ENCODE measurements around the gene VPS35.

VPS35 gene

DNA sequence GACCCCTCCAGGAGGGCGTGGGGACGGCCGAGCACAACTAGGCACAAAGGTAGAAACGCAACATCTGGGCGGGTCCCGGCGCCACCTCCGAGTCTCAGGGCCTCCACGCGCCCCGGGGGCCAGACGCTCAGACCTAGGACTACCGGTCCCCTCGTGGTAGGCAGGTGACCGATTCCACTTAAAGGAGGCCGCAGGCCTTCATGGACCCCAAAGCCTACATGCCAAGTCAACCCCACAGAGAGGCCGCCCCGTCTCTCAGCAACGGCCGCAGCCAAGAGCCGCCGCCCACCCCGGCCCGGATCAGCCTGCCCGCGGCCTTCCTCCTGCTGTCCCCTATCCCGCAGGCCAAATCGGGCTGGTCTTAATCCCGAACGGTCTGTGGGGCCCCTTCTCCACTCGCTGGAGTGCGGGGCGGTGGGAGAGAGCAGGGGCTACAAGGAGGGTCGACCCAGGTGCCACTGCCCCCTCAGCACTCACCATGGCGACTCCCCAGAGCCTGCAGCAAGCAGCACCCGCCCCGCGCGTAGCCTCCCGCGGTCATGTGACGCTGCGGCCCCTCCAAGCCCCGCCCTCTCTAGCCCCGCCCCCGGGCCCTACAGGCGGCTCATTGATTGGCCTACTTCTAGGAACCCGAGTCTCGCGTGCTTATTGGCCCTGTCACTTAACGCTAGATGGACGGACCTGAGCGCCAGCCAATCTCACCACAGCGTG is at the start of gene VPS35:
Gene VPS35 (minus strand): TSS at position 525 of the 711 bp plus-strand sequence. CDS start 45 bp downstream, at position 480.
- peak; percentile 97 to 100 (median 98) for DNase-seq (ENCODE audit: low read depth in 3 of 3, low spot score in 1 of 3)

DNA sequence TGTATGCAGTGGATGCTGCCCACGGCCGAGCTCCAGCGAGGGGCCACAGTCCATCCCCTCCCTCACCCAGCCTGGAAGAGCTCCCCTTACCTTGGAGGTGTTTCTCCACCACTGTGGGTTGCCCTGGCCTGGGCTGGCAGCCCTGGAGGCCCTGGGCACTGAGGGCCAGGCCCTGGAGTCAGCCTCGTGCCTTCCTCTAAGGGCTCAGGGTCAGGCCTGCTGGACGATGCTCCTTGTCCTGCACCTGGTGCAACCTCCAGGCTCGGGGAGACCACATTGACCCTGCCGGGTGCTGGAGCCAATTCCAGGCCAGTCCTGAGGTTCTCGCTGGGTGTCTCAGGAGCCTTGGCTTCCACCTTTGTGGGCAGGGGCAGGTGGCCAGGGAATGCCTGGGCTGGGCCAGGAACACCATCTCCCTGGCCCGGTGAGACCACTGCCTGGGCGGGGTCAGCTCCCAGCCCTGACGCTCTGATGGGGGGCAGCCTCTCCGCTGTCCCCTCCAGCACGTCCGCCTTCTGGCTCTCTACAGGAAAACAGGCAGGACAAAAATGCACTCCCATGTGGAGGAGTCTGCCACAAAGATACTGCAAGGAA is 48.7 kb upstream of the VPS35 start:
- no peak for DNase-seq (ENCODE audit: low read depth in 3 of 3, low spot score in 1 of 3)

DNA sequence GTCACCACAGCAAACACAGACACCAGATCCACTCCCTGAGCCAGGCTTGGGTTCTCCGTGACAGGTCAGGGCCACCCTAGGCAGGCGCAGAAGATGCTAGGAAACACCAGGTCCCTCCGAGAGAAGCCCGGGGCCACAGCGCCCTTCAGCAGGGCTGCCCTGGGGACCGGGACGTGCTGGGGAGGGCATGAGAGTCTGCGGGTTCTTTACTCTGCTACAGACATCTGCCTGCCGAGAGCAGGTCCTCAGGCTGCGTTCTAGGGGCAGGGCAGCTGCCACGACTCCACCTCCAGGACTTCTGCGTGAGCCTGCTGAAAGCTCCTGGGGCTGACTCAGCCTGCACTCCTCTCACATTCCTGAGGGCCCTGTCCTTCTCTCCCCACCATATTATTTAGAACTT is 47.7 kb upstream of the VPS35 start:
- no peak for DNase-seq (ENCODE audit: low read depth in 3 of 3, low spot score in 1 of 3)

DNA sequence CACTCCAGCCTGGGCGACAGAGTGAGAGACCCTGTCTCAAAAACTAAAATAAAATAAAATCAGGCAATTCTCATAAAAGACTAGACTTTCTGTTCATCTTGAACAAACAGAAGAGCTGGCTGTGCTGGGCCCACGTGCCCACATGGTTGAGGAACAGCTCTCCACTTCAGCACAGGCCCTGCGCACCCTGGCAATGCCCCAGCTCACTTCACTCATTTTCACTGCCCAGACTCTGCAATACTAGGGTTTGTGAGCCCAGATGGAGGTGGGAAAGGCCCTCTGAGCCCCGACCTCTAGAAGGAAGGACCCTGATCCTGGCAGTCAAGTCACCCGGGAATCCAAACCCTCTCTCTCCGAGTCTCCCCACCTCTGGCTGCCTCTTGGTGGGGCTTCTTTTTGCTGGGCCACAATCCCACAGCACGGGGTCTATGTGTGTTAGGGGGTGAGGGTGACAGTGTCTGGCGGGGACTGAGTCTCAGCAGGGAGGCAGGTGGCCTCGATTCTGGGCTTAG is 44.4 kb upstream of the VPS35 start:
- DNase-seq (ENCODE audit: low read depth in 3 of 3, low spot score in 1 of 3), result no peak

DNA sequence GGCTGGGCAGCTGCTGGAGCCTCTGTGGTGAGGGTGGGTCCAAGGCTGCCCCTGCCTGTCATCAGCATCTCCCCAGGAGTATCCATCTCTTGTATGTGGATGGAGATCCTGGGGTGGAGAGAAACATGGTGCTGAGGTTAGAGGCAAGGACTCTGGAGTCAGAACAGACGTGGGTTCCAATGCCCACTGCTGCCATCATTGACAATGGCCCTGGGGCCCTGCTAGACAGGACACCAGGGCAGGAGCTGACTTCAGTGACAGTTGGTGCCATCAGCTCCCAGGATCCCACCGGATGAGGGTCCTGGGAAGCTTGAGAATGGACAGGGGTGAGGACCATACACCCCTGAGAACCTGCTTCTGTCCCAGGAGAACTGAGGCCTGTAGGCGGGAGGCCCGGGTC is 43.6 kb upstream of the VPS35 start:
- DNase-seq (ENCODE audit: low read depth in 3 of 3, low spot score in 1 of 3), result no peak

DNA sequence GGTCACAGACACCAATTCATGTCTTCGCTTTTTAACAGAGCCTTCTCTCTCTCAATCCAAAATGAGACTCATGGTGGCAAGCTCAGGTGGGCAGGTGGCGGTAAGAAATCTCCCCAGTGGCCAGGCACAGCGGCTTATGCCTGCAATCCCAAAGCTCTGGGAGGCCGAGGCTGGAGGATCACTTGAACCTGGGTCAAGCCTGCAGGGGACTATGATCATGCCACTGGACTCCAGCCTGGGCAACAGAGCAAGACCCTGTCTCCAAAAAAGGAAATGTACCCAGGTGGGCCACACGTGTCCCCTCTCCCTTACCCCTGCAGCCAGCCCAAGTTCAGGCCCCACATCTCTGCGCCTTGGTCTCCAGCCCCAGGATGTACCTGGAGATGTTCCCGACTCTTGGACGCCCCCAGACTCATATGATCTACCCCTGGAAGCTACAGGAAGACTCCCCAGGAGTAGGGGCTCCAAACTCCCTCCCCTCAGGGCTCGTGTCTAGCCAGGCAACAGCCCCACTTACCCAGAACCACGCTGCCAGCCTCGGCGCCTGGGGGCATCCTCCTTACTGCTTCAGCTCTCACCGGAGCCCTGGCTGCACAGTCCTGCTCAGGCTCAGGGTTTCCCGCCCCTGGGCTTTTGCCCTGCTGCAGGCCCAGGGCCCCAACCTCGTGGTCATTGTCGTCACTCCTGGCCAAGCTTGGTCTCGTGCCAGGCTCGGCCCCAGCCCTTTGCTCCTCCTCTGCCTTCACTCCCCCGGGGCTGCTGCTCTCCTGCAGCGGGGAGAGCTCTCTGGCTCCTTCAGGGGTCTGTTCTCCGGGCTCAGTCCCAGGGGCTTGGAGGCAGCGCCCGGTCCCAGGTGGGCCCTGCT is 42.9 kb upstream of the VPS35 start:
- DNase-seq (ENCODE audit: low read depth in 3 of 3, low spot score in 1 of 3), result no peak

DNA sequence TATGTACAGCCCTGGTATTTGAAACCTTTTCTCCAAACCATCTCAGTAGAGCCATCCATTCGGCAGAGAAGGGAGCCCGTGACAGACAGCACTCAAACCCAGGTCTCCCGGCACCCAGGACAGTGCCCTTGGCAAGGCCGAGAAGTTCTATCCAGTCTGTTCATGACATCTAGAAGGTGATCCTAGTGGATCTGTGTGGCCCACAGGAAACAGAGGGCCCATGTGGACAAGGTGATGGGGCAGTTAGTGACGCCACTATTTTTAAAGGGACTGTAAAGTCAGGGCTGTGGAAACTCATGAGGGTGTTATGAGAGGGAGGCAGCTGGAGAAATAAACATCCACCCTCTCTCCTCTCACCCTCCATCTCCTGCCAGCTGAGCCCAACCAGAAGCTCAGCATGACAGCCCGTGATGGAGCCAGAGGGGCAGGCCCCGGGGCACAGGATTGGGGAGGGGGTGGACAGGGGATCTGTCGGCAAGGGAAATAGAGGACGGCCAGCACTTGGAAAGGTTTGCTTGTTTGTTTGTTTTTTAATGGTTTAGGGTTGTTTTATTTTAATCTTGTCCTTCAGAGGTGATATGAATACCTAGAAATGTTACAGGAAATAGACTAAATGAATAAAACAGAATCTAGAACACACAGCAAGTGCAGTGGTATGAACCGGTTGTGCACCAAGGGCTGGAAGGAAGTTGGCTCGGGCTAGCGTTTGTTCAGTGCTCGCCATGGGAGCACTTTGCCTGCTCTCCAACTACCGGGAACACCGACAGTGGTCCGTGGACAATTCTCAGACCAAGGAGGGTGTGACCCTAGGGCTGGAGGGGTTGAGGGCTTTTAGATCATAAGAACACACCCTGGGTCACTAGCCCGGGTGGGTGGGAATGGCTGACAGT is 42.1 kb upstream of the VPS35 start:
- no peak for DNase-seq (ENCODE audit: low read depth in 3 of 3, low spot score in 1 of 3)

DNA sequence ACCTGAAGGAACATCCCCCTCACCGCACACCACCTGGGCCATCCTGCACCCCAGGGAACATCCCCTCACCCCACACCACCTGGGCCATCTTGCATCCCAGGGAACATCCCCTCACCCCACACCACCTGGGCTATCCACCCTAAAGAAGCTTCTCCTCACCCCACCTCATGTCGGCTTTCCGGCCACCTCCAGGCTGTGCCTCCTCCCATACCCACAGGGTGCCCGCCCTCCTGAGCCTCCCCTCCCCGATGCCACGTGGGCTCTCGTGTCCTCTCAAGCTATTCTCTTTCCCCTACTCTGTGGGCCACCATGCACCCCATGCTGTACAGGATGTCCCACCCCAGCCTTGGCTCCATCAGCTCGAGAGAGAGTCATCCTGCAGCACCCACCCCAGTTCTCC is 41.1 kb upstream of the VPS35 start:
- no peak for DNase-seq (ENCODE audit: low read depth in 3 of 3, low spot score in 1 of 3)

DNA sequence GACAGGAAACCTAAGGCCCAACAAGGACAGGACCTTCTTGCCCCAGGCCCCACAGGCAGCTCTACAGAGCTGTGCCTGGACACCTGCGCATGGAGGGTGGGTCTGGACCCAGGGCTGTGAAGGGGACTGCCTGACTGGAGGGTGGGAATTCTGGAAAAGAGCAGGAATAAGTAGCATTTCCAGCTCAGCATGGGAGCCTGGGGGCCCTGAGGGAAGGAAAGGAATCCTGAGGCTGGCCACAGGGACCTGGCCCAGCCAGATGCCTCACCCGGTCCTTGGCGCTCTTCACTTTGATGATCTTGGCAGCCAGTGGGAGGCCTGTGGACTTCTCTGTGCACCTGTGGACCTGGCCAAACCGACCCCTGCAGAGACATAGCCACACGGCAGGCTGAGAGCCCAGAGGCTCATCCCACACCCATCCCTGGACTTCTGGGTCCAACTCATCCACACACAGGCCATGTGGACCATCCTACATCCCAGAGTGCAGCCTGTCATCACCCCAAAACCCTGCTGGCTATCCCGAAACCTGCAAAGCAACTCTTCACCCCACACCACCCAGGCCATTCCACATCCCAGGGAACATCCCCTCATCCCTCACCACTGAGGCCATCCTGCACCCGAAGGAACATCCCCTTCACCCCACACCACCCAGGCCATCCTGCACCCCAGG is 40.5 kb upstream of the VPS35 start:
- DNase-seq (ENCODE audit: low read depth in 3 of 3, low spot score in 1 of 3), result no peak

DNA sequence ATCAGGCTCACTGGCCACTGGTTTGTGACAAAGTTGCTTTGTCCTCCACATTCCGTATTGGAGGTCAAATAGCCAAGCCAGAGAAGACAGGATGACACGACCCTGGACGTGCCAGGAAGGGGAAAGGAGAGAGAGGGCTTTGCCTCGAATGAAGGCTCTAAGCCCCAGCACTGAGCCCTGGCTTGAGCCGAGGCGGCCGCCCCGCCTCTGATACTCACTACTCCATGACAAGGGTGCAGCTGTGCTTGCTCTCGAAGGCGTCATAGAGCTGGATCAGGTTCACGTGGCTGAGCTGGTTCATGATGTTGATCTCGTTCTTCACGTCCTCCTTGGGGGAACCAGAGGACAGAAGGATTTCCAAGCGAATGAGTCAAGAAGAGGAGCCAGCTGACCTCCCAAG is 39.8 kb upstream of the VPS35 start:
- no peak for DNase-seq (ENCODE audit: low read depth in 3 of 3, low spot score in 1 of 3)

DNA sequence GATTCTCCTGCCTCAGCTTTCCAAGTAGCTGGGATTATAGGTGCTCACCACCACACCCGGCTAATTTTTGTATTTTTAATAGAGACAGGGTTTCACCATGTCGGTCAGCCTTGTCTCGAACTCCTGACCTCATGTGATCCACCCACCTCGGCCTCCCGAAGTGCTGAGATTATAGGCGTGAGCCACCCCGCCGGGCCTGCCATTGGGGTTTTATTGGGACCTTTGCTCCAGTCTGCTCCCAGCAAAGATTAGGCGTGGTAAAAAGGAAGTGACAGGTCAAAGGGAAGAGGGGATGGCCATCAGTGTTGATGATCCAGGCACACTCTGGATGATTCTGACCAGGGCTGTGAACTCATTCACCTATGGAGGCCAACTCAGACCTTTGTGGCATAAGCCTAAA is 38.7 kb upstream of the VPS35 start:
- DNase-seq (ENCODE audit: low read depth in 3 of 3, low spot score in 1 of 3), result no peak

DNA sequence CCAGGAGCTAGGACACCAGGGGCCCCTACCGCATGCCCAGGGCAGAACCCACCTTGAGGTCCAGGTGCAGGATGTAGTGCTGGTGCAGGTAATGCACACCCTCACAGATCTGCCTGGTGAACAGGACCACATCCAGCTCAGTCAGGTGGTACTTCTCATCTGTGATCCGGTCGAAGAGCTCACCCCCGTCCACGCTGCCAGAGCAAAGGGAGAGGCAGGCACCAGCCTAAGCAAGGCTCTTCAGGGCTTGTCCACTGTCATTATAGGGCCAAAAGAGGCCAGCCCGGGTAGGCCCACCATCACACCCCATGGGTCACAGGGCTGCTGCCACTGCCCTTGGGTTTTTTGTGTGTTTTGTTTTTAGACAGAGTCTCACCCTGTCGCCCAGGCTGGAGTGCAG is 38.2 kb upstream of the VPS35 start:
- no peak for DNase-seq (ENCODE audit: low read depth in 3 of 3, low spot score in 1 of 3)

DNA sequence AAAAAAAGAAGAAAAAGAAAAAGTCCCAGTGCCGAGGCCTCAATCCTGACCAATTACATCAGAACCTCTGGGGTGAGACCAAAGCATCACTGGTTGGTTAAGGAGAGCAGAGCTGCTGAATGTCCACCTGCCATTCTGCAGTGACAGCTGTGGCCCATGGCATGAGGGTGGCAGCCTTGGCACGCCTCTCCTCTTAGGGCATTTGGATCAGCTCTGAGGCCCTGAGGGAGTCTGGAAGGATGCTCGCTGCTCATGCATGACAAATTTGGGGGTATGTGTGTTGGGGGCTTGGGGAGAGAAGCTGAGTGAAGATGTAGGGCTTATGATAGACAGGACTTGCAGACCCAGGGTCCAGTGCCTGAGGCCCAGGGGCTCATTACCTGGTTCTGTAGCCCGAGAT is 32.9 kb upstream of the VPS35 start:
- DNase-seq (ENCODE audit: low read depth in 3 of 3, low spot score in 1 of 3), result no peak

DNA sequence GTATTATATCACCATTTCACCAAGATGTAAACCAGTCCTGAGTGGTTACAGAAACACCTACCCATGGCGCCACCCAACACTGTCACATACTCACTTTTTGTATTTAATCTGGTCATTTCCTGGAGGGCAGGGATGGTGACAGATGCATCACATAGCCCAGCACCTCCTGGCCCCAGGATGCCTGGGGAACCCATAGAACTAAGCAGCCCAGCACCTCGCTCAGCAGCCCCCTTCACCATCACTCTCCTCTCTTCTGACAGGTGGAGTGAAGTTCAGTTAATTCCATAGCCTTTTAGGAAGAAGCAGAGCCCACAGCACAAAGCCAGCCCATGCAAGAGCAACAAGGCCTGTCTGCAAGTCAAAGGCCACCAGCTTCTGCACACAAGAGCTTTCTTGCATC is 31.6 kb upstream of the VPS35 start:
- no peak for DNase-seq (ENCODE audit: low read depth in 3 of 3, low spot score in 1 of 3)

DNA sequence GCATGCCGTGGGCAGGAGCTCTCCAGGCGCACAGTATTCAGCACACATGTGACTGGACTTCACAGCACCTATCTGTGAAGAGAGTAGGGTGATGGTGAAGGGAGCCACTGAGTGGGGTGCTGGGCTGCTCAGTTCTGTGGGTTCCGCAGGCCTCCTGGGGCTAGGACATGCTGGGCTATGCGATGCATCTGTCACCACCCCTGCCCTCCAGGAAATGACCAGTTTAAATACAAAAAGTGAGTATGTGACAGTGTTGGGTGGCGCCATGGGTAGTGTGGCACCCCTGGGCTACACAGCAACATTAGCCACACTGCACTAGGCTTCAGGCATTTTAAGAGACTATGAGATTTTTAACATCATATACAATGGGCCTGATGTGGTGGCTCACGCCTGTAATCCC is 30.6 kb upstream of the VPS35 start:
- DNase-seq (ENCODE audit: low read depth in 3 of 3, low spot score in 1 of 3), result no peak

DNA sequence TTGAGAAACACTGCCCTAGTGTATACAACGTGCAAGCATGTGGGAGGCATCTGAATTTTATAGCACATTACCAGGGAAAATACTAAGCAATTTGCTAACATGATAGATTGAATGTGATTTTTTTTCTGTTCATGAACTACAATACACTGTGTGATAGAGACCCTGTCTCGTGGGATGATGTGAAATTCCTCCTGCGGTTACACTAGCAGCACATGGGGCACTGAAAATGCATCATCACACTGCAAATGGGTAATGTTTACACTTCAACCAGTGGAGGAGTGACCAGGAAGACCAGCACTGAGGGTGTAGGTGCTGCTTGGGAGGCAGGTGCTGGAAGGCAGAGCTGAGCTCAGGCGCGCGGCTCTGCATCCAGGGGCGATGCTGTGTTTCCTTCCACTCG is 29.2 kb upstream of the VPS35 start:
- DNase-seq (ENCODE audit: low read depth in 3 of 3, low spot score in 1 of 3), result no peak

DNA sequence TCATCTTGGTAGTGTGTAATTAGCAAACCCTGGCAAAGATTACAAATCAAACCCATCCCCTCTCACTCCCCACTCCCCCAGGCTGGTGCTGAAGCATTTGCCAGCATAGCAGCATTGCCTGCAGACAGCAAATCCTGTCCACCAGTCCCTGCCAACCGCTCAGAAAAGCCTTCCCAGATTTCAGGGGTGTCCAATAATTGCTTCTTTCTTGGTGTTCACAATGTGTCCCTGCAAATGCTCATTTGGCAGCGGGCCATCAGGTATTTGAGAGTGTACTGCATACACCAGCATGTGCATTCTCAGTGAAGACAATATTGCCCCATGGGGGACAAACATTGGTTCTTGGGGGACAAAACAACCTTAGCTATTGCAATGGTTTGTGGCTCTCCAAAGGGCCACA is 28.7 kb upstream of the VPS35 start:
- DNase-seq (ENCODE audit: low read depth in 3 of 3, low spot score in 1 of 3), result no peak

DNA sequence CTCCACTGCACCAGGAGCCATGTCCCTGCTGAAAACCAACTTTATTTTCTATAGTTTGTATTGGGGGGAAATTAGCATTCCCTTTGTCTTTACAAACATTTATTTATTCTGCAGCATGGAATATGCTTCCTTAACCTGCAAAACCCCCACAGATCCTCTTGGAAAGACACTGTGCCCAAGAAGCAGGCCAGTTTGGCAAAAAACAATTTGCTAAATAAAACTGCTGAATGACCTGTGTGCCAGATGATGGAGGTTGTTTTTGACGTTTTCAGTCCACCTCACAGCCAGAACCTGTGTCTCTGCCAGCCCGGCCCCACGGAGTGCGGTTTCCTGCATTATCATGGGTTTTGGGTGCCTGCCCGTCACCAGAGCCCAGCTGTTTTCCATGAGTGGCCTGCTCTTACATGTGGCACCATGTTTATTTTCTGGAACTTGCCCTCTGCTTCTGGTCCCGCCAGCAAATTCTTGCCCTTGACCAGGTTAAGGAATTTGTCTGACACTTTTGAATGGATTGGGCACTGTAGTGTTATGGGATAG is 26.9 kb upstream of the VPS35 start:
- no peak for DNase-seq (ENCODE audit: low read depth in 3 of 3, low spot score in 1 of 3)

DNA sequence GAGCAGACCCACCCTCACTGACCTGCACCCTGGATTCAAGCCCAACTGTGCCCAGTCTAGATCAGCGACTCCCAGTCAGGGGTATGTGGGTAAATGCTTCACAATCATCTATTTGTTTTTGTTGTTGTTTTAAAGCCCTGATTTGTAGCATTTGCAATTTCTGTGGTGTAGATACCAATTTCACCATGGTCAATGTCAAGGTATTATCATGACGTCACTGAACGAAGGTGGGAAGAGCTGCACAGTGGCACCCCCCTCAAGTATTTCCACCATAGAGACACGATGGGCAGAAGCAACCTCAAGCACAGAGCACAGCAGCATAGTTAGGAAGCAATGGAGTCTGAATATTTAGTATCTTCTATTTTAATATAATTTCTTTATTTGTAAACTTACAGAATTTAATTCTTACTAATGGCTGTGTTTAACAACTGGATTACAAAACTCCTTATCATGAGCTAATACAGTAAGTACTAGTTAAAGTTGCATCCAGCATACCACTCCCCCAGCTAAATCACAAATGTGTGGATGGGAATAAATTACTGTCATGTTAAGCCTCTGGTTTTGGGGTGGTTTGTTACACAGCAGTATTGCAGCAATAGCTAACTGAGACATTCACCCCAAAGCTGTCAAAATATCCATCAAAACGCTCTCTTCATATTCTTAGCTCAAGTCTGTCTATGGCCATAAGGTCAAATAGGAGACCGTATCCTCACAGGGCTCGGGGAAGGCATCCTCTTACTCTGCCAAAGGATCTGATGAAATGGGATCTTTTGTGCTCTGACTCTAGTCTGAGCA is 26.0 kb upstream of the VPS35 start:
- DNase-seq (ENCODE audit: low read depth in 3 of 3, low spot score in 1 of 3), result no peak

Data from stimulated activated CD4-positive, alpha-beta T cell treated with anti-CD3 and anti-CD28 coated beads, TNF-alpha, amount 100 ng/mL, for 1 hour (primary cell).